BE2C (cell line): ENCODE results near the gene CD22.
"Not testable (repeated sequence)": the region's sequence is repeated elsewhere in the genome, so short reads cannot be mapped to it uniquely, and the experiment has no call there.

Source experiments
- DNase-seq: peaks from one replicate; pipeline ENCODE4 v3.0.0-alpha.2; 2020
- H3K27me3 ChIP-seq: fragments of 250-450 bp; sonication (Bioruptor Pico); 2 replicates; pipeline ENCODE4 v1.5.1; 2020; ENCODE audit warnings: mild to moderate bottlenecking
- H3K36me3 ChIP-seq: fragments of 250-450 bp; sonication (Bioruptor Pico); 2 replicates; pipeline ENCODE4 v1.5.1; 2020; ENCODE audit warnings: mild to moderate bottlenecking
- H3K4me1 ChIP-seq: fragments of 250-450 bp; sonication (Bioruptor Pico); 2 replicates; pipeline ENCODE4 v1.5.1; 2020
- H3K4me3 ChIP-seq: 2 replicates; pipeline ENCODE4 v1.5.1; 2011; ENCODE audit warnings: low read depth, low read length
- H3K9me3 ChIP-seq: fragments of 250-450 bp; sonication (Bioruptor Pico); 2 replicates; pipeline ENCODE4 v1.5.1; 2020
- TF ChIP-seq, protein P1 (sequence below): IDR thresholded peaks from 2 replicates; pipeline ENCODE4 v1.5.1; 2012; ENCODE audit warnings: mild to moderate bottlenecking, low read depth, low read length

The CD22 gene

DNA sequence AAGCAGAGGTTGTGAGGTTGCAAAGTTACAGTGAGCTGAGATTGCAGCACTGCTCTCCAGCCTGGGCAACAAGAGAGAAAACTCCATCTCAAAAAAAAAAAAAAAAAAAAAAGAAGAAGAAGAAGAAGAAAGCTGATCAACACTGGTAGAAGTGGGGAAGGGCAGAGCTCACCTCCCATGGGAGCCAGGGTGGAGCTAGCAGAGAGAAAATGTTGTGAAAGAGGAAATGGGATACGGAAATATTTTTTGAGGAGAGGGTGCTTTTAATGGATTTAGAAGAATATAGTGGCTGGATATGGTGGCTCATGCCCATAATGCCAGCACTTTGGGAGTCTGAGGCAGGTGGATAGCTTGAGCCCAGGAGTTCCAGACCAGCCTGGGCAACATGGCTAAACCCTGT is 48.7 kb downstream of the CD22 start:
- H3K4me1 ChIP-seq = no peaks in the 10 kb centered on the region; the same call in 1 of the 2 replicates
- H3K36me3 ChIP-seq = no peaks in the 10 kb centered on the region
- TF ChIP-seq, protein P1, sequence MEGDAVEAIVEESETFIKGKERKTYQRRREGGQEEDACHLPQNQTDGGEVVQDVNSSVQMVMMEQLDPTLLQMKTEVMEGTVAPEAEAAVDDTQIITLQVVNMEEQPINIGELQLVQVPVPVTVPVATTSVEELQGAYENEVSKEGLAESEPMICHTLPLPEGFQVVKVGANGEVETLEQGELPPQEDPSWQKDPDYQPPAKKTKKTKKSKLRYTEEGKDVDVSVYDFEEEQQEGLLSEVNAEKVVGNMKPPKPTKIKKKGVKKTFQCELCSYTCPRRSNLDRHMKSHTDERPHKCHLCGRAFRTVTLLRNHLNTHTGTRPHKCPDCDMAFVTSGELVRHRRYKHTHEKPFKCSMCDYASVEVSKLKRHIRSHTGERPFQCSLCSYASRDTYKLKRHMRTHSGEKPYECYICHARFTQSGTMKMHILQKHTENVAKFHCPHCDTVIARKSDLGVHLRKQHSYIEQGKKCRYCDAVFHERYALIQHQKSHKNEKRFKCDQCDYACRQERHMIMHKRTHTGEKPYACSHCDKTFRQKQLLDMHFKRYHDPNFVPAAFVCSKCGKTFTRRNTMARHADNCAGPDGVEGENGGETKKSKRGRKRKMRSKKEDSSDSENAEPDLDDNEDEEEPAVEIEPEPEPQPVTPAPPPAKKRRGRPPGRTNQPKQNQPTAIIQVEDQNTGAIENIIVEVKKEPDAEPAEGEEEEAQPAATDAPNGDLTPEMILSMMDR = no peak
- H3K4me3 ChIP-seq = no peak overlapping the region
- DNase-seq = no peak
- no peaks in the 10 kb centered on the region for H3K27me3 ChIP-seq
- no peaks in the 10 kb centered on the region; the same call in 1 of the 2 replicates for H3K9me3 ChIP-seq

DNA sequence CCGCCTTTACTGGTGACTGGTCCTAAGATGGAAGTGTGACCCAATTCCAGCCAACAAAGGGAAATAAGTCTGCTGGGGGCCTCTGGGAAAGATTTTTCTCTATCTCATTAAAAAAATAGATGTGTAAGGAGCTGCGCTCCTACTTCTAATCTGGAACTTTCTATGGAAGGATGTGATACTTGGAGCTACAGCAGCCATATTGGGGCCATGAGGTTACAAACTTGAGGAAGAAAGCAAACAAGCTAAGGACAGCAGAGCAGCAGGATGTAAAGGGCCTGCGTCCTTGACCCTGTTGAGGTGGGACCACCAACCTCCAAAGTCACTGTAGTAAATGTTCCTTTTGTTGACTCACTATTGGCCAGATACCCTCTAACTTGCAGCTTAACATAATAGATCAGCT is 49.4 kb downstream of the CD22 start:
- no peak for DNase-seq
- TF ChIP-seq, protein P1 = no peak
- Histone ChIP-seq H3K36me3 (no peaks in the 10 kb centered on the region), H3K4me1 (no peaks in the 10 kb centered on the region; the same call in 1 of the 2 replicates), H3K9me3 (no peaks in the 10 kb centered on the region; the same call in 1 of the 2 replicates), H3K27me3 (no peaks in the 10 kb centered on the region), H3K4me3 (no peak overlapping the region)

DNA sequence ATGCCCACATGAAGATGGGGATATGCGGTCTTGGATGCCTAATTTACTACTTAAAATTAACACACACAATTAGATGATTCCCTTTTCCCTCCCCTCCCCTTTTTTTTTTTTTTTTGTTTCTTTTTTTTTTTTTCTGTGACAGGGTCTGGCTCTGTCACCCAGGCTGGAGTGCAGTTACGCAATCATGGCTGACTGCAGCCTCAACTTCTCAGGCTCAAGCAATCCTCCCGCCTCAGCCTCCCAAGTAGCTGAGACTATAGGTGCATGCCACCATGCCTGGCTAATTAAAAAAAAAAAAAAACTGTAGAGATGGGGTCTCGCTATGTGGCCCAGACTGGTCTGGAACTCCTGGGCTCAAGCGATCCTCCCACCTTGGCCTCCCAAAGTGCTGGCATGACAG is 50.6 kb downstream of the CD22 start:
- H3K27me3 ChIP-seq, H3K4me1 ChIP-seq, DNase-seq, H3K9me3 ChIP-seq, H3K4me3 ChIP-seq, H3K36me3 ChIP-seq: not testable (repeated sequence)

DNA sequence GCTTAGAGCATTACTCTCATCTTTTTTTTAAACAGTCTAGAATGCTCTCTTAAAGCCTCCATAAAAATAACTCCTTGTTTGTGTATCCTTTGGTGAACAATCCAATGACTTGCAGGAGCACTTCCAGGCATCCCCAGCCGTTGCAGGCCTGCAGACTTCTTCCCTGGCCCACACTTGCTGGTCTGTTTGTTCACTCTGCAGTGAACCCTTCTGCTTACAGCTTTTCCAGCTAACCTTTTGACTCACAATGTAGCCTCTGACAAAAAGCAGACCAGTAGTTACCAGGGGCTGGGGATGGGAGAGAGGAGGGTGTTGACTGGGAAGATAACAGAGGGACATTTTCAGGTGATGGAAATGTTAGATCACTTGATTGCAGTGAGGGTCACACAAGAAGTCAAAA is 51.0 kb downstream of the CD22 start:
- Histone ChIP-seq H3K36me3 (no peaks in the 10 kb centered on the region), H3K4me3 (no peak overlapping the region), H3K4me1 (no peaks in the 10 kb centered on the region; the same call in 1 of the 2 replicates), H3K9me3 (no peaks in the 10 kb centered on the region; the same call in 1 of the 2 replicates), H3K27me3 (no peaks in the 10 kb centered on the region)
- TF ChIP-seq, protein P1 = no peak
- DNase-seq = no peak

DNA sequence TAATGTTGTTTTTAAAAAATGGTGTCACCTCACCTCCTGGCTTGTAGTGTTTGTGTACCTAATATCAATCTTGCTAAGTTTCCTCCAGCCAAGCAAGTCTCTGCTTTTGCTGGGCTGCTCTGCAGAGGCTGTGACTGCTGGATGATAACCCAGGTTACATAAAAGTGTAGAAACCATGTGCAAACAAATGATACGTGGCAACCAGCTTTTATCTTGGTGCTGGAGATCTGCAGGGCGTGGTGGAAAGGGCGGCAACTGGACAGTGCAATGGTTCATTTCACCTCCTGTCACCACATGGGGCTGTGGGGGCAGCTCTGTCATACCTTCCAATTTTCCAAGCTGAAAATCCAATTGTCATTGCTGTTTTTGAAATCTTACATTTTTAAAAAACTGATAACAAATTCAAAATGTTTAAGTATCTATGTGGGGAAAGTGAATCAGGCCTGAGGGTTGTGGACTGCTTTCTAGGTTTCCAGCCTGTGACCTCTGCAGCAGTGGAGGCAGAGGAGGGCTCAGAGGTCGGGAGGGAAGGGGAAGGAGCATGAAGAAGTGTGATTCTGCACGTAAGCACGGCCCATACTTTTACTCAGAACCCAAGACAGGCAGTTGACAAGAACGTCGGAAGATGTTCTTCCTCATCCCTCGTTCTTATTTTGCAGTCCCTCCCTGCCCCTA is 51.6 kb downstream of the CD22 start:
- Histone ChIP-seq H3K9me3 (peaks cover under 1% of the 10 kb centered on the region; the same call in 1 of the 2 replicates), H3K36me3 (no peaks in the 10 kb centered on the region), H3K4me3 (no peak overlapping the region), H3K27me3 (no peaks in the 10 kb centered on the region), H3K4me1 (no peaks in the 10 kb centered on the region; the same call in 1 of the 2 replicates)
- DNase-seq = no peak
- TF ChIP-seq, protein P1 = no peak

DNA sequence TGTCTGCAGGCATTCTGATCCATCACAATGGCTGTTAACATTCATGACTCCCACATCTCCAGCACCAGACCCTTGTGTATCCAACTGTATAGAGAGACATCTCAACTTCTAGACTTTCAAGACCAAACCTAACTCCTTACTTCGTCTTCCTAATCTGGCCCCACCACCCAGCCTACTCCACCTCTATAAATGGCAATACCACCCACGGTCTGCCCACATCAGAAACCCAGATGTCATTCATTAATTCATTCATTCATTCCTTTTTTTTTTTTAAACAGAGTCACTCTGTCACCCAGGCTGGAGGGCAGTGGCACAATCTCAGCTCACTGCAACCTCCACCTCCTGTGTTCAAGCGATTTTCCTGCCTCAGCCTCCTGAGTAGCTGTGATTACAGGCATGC is 52.3 kb downstream of the CD22 start:
- no peak overlapping the region for H3K4me3 ChIP-seq
- no peaks in the 10 kb centered on the region for H3K27me3 ChIP-seq
- H3K9me3 ChIP-seq = peaks cover 3% of the 10 kb centered on the region; the same call in 1 of the 2 replicates
- TF ChIP-seq, protein P1 = no peak
- H3K36me3 ChIP-seq = no peaks in the 10 kb centered on the region
- H3K4me1 ChIP-seq = no peaks in the 10 kb centered on the region; the same call in 1 of the 2 replicates
- DNase-seq = no peak
